Activated T-cell treated with anti-CD3 and anti-CD28 coated beads for 1 hour (primary cell): ENCODE results near the gene DLG2.

Experiments used
- DNase-seq: peaks from one replicate; pipeline ENCODE4 v3.0.0-alpha.2; 2020; ENCODE audit warnings: low read depth

DLG2 gene

GRCh38 chr11:84194696-84195095 is 1432.4 kb downstream of the DLG2 start:
- no peak for DNase-seq

- DNase-seq: no peak
Measured at GRCh38 chr11:84193706-84194105, 1433.4 kb downstream of the DLG2 start.

GRCh38 chr11:84188521-84188920 is 1438.6 kb downstream of the DLG2 start:
- no peak for DNase-seq

- DNase-seq: no peak
Measured at GRCh38 chr11:84173078-84173477, 1454.1 kb downstream of the DLG2 start.

- DNase-seq: no peak
Measured at GRCh38 chr11:84165139-84165538, 1462.0 kb downstream of the DLG2 start.

DNA sequence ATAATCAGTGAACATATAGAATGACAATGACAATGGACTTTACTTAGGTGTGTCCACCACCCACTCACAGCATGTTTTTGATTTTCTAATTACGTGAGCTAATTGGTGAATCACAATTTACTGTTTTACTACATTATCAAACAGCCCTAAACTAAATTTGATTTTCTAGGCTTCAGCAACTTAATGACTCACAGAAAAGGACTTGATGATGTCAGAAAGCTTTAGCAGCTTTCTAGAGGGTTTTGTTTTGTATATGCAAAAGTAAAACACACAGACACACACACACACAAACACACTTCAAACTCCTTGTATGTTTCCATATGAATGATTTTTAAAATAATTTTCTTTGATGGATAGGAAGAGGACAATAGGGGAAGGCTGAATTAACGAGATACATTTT is 1462.4 kb downstream of the DLG2 start:
- DNase-seq: no peak

- no peak for DNase-seq
Measured at GRCh38 chr11:84163116-84163515, 1464.0 kb downstream of the DLG2 start.

DNA sequence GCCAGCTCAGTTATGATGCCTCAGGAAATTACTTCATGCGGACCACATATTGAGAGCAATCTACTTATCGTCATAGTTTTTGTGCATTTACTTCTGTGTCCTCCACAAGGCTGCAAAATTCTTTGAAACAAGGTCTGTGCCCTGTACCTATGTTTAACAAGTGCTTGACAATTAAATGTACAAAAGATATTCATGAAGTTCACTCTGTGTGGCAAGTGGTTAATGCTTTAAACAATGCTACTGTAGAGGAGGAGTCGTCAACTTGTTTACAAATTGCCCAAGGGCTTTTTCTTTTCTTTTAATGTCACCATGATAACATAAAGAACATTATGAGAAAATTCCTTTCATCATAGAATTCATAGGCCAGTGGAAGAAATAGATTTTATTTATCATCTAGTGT is 1469.5 kb downstream of the DLG2 start:
- DNase-seq: no peak

DNA sequence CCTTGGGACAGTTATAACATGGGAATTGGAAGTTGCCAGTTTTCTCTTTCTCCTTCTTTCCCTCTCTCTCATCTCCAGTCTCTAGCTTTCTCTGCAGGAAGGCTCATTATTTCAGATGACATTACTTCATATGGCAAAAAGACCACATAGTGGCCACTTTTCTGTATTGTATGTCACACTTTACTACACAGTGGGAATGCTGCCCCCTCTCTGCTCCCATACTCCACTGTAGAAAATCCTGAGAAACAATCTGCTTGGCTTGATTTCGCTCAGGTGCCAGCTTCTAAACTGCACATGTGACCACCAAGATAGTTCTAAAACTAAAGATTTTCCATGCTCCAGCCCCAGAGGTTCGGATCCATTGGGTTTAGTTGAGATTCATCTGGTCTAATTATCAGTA is 1480.3 kb downstream of the DLG2 start:
- no peak for DNase-seq

DNA sequence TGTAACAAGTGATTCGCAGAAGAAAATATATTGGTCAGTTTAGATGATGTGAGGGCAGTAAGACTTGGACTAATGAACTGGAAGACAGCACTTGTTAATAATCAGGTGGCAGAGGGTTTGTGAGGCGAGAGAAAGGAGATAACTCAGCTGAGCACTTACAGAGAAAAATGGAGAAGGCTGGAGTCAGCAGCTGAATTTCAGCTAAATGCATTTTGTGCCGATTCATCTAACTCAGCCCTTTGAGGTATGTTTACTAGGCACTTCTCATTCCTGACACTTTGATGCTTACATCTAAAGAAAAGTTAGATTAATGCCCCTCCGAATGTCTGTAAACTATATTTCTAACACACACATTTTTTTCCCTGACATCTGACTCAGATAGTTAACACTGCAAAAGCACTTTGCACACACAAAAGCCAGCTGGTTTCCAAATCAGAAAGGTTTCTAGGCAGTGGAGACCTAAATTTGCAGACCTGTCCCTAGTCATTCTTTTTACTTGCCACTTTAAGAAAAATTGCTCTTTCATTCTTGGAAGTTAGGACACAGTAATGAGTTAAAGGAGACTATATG is 1481.4 kb downstream of the DLG2 start:
- DNase-seq: no peak

DNA sequence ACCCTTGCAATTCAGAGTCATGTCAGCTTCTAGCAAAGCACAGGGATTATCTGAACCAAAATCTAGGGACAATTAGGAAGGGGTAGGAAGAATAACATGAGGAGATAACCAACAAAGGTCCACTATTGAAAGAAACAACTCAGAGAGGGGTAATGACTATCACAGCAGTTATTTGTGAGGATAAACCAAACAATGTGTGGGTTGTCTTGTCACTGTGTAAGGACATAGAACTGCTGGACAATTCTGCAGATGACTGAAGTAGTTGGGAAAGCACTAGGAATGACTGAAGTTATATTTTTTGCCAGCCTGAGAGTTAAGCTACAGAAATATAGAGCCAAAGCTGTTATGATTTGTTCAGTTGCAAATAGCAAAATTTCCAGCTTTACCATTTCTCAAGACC is 1482.6 kb downstream of the DLG2 start:
- no peak for DNase-seq

GRCh38 chr11:84142411-84142810 is 1484.7 kb downstream of the DLG2 start:
- no peak for DNase-seq

- no peak for DNase-seq
Measured at GRCh38 chr11:84140386-84141169, 1486.6 kb downstream of the DLG2 start.

DNA sequence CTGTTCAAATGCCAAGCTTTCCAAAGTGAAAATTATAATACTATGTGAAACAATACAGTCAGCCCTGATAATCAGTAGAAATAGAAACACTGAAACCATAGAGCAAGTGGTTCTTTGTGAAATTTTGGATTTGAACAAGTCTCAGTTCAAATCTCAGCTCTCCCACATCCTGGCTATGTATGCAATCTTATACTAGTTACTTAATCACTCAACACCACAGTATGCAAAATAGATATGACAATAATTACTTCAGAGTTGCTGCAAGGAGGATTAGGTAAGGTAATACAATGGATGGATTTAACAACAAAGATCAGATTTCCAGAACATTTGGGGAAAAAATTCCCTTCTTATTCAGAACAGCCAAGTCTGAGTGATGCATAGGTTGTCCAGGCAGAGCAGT is 1489.2 kb downstream of the DLG2 start:
- DNase-seq: no peak

GRCh38 chr11:84137505-84137904 is 1489.6 kb downstream of the DLG2 start:
- no peak for DNase-seq

GRCh38 chr11:84136926-84137325 is 1490.2 kb downstream of the DLG2 start:
- no peak for DNase-seq

DNA sequence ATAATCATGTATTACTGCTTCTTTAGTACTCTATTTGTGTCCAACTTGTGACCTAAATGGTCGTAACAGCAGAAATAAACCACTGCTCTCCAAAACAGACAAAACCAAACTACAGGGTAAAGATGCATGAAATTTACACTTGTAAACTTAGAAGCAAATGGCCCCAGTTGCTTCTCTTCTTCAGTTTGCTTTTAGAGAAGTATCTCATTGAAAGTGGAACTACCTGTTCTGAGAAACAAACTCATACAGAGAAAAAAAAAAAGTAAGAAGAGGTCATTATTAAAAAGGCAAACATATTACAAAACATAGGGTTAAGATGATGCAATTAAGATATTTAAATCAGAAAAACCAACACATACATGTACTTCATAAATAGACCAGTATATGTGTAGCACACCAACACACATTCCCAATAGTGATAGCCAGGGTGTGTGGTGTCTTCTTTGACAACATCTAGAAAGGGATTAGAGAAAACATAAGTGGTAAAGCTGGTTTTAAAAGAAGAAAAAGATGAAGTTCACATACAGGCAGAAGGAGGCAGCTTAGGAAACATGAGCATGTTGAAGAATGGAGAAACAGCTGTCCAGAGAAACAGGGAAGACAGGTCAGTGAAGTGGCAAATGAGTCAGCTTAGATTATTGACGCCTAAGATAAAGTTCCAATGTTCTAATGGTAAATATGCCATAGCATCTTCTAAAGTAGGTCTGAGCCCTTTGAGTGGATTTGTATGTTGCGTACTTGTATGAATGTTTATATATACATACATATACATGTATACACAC is 1496.3 kb downstream of the DLG2 start:
- no peak for DNase-seq

DNA sequence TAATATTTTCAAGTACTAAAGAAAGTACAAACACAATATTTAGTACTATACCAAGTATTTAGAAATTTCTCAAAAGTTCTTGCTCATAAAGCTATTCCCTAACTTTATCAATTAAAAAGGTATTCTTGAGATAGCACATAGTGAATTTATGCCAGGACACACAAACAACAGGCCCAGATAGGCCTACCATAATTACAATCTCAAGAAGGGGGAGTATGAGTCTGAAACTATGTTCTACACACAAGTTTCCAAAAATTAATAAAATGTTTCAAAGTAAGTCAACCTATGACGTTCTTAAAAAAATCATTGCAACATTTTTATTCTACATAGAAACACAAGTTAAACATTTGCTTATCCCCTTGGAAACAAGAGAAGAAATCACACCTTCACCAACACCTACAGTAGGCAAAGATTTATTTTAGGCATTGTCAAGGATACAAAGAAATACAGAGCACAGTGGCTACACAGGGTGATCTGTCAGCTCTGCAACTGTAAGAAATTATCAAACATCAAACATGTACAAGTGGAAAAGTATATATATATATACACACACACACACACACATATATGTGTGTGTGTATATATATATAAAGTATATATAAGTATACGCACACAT is 1497.1 kb downstream of the DLG2 start:
- no peak for DNase-seq

- DNase-seq: no peak
Measured at GRCh38 chr11:84128840-84129239, 1498.3 kb downstream of the DLG2 start.

- no peak for DNase-seq
Measured at GRCh38 chr11:84117394-84117793, 1509.8 kb downstream of the DLG2 start.

- no peak for DNase-seq
Measured at GRCh38 chr11:84106541-84106940, 1520.6 kb downstream of the DLG2 start.

DNA sequence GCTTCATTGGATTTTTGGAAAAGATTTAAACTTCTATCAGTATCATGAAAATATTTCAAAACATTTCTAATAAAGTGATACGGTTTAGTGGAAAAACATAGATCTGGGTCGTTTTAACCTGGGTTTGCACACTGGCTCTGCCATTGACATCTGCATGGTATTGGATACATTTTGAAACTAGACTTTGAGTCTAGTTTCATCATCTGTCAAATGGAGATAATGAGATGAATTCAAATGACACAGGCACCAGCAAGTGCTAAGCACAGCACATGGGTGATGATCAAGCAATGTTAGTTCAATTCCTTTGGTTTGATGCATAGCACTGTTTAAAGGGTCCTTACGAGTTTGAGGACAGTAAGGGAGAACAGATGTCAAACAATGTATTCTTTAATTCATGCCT is 1522.0 kb downstream of the DLG2 start:
- no peak for DNase-seq

DNA sequence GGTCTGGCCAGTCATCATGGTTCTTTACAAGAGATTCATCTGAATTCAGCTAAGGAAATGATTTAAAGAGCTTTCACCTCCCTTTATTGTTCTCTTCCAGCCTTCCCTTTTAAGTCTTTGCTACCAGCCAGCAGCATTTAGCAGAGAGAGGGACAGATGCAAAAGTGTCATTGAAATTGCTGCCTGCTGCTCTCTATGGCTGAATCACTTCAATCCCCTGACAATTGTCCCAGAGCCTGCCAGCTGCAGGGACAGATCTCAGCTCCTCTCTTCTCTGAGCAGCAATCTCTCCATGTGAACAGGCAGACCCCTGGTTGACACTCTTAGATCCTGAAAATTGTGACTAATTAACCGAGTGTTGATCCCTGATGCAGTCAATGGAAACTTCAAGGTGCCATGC is 1524.0 kb downstream of the DLG2 start:
- no peak for DNase-seq
